Ectodermal cell (in vitro differentiated cells): ENCODE data around the gene OPRD1.

Experiments
- H3K27ac ChIP-seq: 2 replicates; pipeline ENCODE4 v1.7.0; 2013; ENCODE audit warnings: mild to moderate bottlenecking, low read depth, low read length; ENCODE audit not compliant: insufficient read depth, poor library complexity, severe bottlenecking
- H3K27me3 ChIP-seq: 2 replicates; pipeline ENCODE4 v1.7.0; 2013; ENCODE audit warnings: mild to moderate bottlenecking, low read length; ENCODE audit not compliant: insufficient read depth, control insufficient read depth, poor library complexity, severe bottlenecking
- H3K36me3 ChIP-seq: one replicate; pipeline ENCODE4 v1.7.0; 2013; ENCODE audit warnings: low read length; ENCODE audit not compliant: control insufficient read depth, insufficient read depth
- H3K4me1 ChIP-seq: one replicate; pipeline ENCODE4 v1.7.0; 2013; ENCODE audit warnings: low read length; ENCODE audit not compliant: control insufficient read depth, insufficient read depth
- H3K4me3 ChIP-seq: 2 replicates; pipeline ENCODE4 v1.7.0; 2013; ENCODE audit warnings: low read depth, low read length, control low read depth; ENCODE audit not compliant: insufficient read depth
- H3K9me3 ChIP-seq: 2 replicates; pipeline ENCODE4 v1.7.0; 2013; ENCODE audit warnings: mild to moderate bottlenecking, low read length, moderate library complexity; ENCODE audit not compliant: control insufficient read depth
- WGBS, 2 experiments: methylation state at CpG; one replicate each; pipeline ENCODE4 v1.1.7; 2013; ENCODE audit warnings: missing lambda C conversion rate in 2 of 2; 5-methylcytosine and 5-hydroxymethylcytosine counted together

OPRD1 gene

GRCh38 chr1:28878796-28879195, 66.8 kb downstream of the OPRD1 start:
- Histone ChIP-seq H3K4me3 (no peak overlapping the region), H3K27me3 (no peaks in the 10 kb centered on the region)
- 90 to 93% methylated on average over 4 of the region's 4 CpGs for WGBS, 2 experiments

GRCh38 chr1:28882009-28882628, 70.1 kb downstream of the OPRD1 start:
- whole genome bisulfite sequencing, 2 experiments = 36 to 38% methylated on average over 13 of the region's 13 CpGs
- no peaks in the 10 kb centered on the region for H3K9me3 ChIP-seq
- no peaks in the 10 kb centered on the region for H3K36me3 ChIP-seq
- H3K27ac ChIP-seq = no peak overlapping the region
- H3K27me3 ChIP-seq = peaks cover 9% of the 10 kb centered on the region
- H3K4me1 ChIP-seq = peaks cover 14% of the 10 kb centered on the region
- no peak overlapping the region for H3K4me3 ChIP-seq

More at GRCh38 chr1:28878796-28879195, 66.8 kb downstream of the OPRD1 start:
- H3K36me3 ChIP-seq = no peaks in the 10 kb centered on the region
- peaks cover 2% of the 10 kb centered on the region for H3K4me1 ChIP-seq
- H3K27ac ChIP-seq = no peak overlapping the region
- H3K9me3 ChIP-seq = no peaks in the 10 kb centered on the region

GRCh38 chr1:28883242-28883616, 71.3 kb downstream of the OPRD1 start:
- Histone ChIP-seq H3K9me3 (no peaks in the 10 kb centered on the region), H3K27ac (no peak overlapping the region), H3K4me1 (peaks cover 14% of the 10 kb centered on the region), H3K27me3 (peaks cover 20% of the 10 kb centered on the region), H3K36me3 (no peaks in the 10 kb centered on the region), H3K4me3 (no peak overlapping the region)
- WGBS, 2 experiments = 50 to 73% methylated on average over 1 of the region's 1 CpG

GRCh38 chr1:28885472-28885877, 73.5 kb downstream of the OPRD1 start:
- Histone ChIP-seq H3K27ac (no peak overlapping the region), H3K9me3 (no peaks in the 10 kb centered on the region), H3K4me3 (no peak overlapping the region), H3K4me1 (peaks cover 14% of the 10 kb centered on the region), H3K36me3 (no peaks in the 10 kb centered on the region), H3K27me3 (peaks cover 35% of the 10 kb centered on the region)
- 81 to 83% methylated on average over 7 of the region's 7 CpGs for whole genome bisulfite sequencing, 2 experiments

- no peaks in the 10 kb centered on the region for H3K9me3 ChIP-seq
- 61 to 65% methylated on average over 17 of the region's 17 CpGs for WGBS, 2 experiments
- H3K4me1 ChIP-seq = peaks cover 14% of the 10 kb centered on the region
- H3K27ac ChIP-seq = no peak overlapping the region
- H3K36me3 ChIP-seq = no peaks in the 10 kb centered on the region
- peak overlapping the region; percentile 75 for H3K4me3 ChIP-seq
- H3K27me3 ChIP-seq = peaks cover 35% of the 10 kb centered on the region
Observed at GRCh38 chr1:28885977-28886730, 74.2 kb downstream of the OPRD1 start.

GRCh38 chr1:28886731-28887418, 74.9 kb downstream of the OPRD1 start:
- Histone ChIP-seq H3K4me3 (peak overlapping the region; percentile 75), H3K27ac (no peak overlapping the region)
- 0 to 1% methylated on average over 43 of the region's 43 CpGs for WGBS, 2 experiments

GRCh38 chr1:28887419-28887834, 75.5 kb downstream of the OPRD1 start:
- H3K27ac ChIP-seq = no peak overlapping the region
- peaks cover 35% of the 10 kb centered on the region for H3K27me3 ChIP-seq
- peaks cover 14% of the 10 kb centered on the region for H3K4me1 ChIP-seq
- H3K9me3 ChIP-seq = no peaks in the 10 kb centered on the region
- H3K4me3 ChIP-seq = peak overlapping the region; percentile 75
- H3K36me3 ChIP-seq = no peaks in the 10 kb centered on the region
- 0 to 1% methylated on average over 41 of the region's 41 CpGs for WGBS, 2 experiments

More at GRCh38 chr1:28886731-28887418, 74.9 kb downstream of the OPRD1 start:
- H3K9me3 ChIP-seq = no peaks in the 10 kb centered on the region
- peaks cover 14% of the 10 kb centered on the region for H3K4me1 ChIP-seq
- H3K36me3 ChIP-seq = no peaks in the 10 kb centered on the region
- H3K27me3 ChIP-seq = peaks cover 35% of the 10 kb centered on the region

- Histone ChIP-seq H3K4me3 (peak overlapping the region; percentile 75), H3K27me3 (peaks cover 35% of the 10 kb centered on the region), H3K36me3 (no peaks in the 10 kb centered on the region), H3K4me1 (peaks cover 14% of the 10 kb centered on the region), H3K9me3 (no peaks in the 10 kb centered on the region), H3K27ac (no peak overlapping the region)
- WGBS, 2 experiments = 23 to 25% methylated on average over 24 of the region's 24 CpGs
Observed at GRCh38 chr1:28887835-28888682, 76.1 kb downstream of the OPRD1 start.

- H3K9me3 ChIP-seq = no peaks in the 10 kb centered on the region
- no peak overlapping the region for H3K4me3 ChIP-seq
- no peaks in the 10 kb centered on the region for H3K36me3 ChIP-seq
- WGBS, 2 experiments = 93% methylated on average over 7 of the region's 7 CpGs
- no peak overlapping the region for H3K27ac ChIP-seq
- H3K4me1 ChIP-seq = peaks cover 11% of the 10 kb centered on the region
- H3K27me3 ChIP-seq = peaks cover 35% of the 10 kb centered on the region
Observed at GRCh38 chr1:28888915-28889314, 76.9 kb downstream of the OPRD1 start.
